Peyer's patch (tissue), 4 donors: ENCODE results near the gene CMTR1.

Experiments used
- POLR2A ChIP-seq, 2 donors: fragments of 450-650 bp; IDR thresholded peaks; one replicate each; pipeline ENCODE4 v1.5.1; 2017; ENCODE audit warnings: antibody characterized with exemption in 2 of 2, mild to moderate bottlenecking in 2 of 2, moderate library complexity in 2 of 2
- TF ChIP-seq, protein P1 (sequence below), 6 experiments: fragments of 450-650 bp in 4 of 6; fragments of 200-600 bp in 2 of 6; sonication (generic) in 1 of 6; IDR thresholded peaks; one replicate each; pipeline ENCODE4 v1.5.1; 2017 to 2019; ENCODE audit warnings: antibody characterized with exemption in 6 of 6, mild to moderate bottlenecking in 3 of 6, moderate library complexity in 1 of 6

DNA sequence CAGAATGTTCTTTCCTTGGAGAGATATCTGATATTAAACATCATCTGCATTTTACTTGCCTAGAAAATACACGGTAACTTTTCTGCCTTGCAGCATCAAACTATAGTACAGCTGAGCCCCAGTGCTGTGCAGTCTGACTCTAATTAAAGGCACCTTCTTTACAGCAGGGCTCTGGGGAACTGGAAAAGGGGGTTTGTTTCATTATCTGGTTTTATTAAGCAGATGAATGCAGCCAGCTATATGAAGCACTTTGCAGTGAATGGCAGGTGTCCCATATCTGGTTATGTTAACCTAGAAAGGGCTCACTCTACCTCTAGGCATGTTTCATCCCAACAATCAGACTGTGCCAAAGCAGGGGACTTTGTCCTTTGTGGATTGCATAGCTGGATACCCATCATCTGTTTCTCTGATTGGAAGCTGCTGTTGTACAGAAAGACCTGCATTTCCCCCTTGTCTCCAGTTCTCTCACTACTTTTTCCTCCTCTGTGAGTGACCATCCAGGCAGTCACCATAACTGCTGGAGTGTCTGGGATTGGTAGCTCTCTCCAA is 39.6 kb upstream of the CMTR1 start:
- TF ChIP-seq, protein P1, sequence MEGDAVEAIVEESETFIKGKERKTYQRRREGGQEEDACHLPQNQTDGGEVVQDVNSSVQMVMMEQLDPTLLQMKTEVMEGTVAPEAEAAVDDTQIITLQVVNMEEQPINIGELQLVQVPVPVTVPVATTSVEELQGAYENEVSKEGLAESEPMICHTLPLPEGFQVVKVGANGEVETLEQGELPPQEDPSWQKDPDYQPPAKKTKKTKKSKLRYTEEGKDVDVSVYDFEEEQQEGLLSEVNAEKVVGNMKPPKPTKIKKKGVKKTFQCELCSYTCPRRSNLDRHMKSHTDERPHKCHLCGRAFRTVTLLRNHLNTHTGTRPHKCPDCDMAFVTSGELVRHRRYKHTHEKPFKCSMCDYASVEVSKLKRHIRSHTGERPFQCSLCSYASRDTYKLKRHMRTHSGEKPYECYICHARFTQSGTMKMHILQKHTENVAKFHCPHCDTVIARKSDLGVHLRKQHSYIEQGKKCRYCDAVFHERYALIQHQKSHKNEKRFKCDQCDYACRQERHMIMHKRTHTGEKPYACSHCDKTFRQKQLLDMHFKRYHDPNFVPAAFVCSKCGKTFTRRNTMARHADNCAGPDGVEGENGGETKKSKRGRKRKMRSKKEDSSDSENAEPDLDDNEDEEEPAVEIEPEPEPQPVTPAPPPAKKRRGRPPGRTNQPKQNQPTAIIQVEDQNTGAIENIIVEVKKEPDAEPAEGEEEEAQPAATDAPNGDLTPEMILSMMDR (IDR thresholded peaks at IDR 0.05): no peak
- TF ChIP-seq POLR2A (IDR thresholded peaks at IDR 0.05): no peak
